NCI-H446 (cell line): Measurements from ENCODE around the gene SEMA4D.

ENCODE experiments used
- DNase-seq, 2 experiments: peaks; one replicate each; lab custom pipeline; 2025; lab: John Stamatoyannopoulos, UW

The SEMA4D gene

GRCh38 chr9:89313842-89314241, 184.1 kb downstream of the SEMA4D start:
- DNase-seq: peak in 1 of 2 experiments; percentile 15

DNA sequence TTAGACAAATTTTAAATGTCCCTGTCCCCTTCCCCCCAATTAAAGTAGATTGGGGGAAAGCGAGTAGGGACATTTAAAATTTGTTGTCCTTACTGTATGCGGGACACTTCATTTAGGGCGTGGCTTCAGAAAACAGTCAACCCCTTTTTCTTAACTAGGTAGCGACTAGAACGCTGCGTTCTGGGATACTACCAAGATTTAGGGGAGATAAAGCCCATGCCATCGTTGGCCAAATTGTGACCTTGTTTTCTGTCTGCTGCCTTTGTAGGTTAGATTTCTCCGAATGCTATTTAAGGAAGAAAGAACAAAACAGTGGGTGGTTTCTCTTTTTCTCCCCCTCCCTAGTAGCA, 185.7 kb downstream of the SEMA4D start:
- DNase-seq: no peak

- no peak for DNase-seq
These were observed 186.3 kb downstream of the SEMA4D start for GRCh38 chr9:89311346-89312221.
